Measurements from ENCODE around the gene DEPP1.
A peak's percentile ranks its signal among the peaks of the same experiment; 100 is the strongest.

Gene DEPP1

GRCh38 chr10:44965651-44966097, 12.9 kb downstream of the DEPP1 start:
- no peak for DNase-seq

- DNase-seq = no peak
These were observed 13.5 kb downstream of the DEPP1 start for GRCh38 chr10:44965104-44965503.

- peak; percentile 78 for DNase-seq
These were observed 14.6 kb downstream of the DEPP1 start for GRCh38 chr10:44963772-44964633.

- peak; percentile 82 for DNase-seq
These were observed 15.5 kb downstream of the DEPP1 start for GRCh38 chr10:44962870-44963738.

GRCh38 chr10:44961931-44962750, 16.5 kb downstream of the DEPP1 start:
- no peak for DNase-seq

GRCh38 chr10:44961230-44961571, 17.4 kb downstream of the DEPP1 start:
- DNase-seq = no peak

- no peak for DNase-seq
These were observed 18.0 kb downstream of the DEPP1 start for GRCh38 chr10:44960482-44961229.

GRCh38 chr10:44960088-44960460, 18.5 kb downstream of the DEPP1 start:
- no peak for DNase-seq

- peak; percentile 94 for DNase-seq
These were observed 19.1 kb downstream of the DEPP1 start, which contains the start of gene RASSF4 for GRCh38 chr10:44959247-44960087. Gene RASSF4, plus strand, starts transcription at chr10:44959802. Its CDS starts 10,401 bp downstream, at chr10:44970203.

GRCh38 chr10:44958898-44959246, 19.7 kb downstream of the DEPP1 start:
- DNase-seq = no peak

- peak; percentile 15 for DNase-seq
These were observed 20.3 kb downstream of the DEPP1 start for GRCh38 chr10:44958196-44958897.

- no peak for DNase-seq
These were observed 21.6 kb downstream of the DEPP1 start for GRCh38 chr10:44956717-44957706.

- DNase-seq = no peak
These were observed 22.4 kb downstream of the DEPP1 start for GRCh38 chr10:44956226-44956625.

- DNase-seq = no peak
These were observed 23.1 kb downstream of the DEPP1 start for GRCh38 chr10:44955413-44956070.

- DNase-seq = no peak
These were observed 23.6 kb downstream of the DEPP1 start for GRCh38 chr10:44954962-44955361.

GRCh38 chr10:44954042-44954441, 24.6 kb downstream of the DEPP1 start:
- DNase-seq = no peak

- DNase-seq = no peak
These were observed 25.8 kb downstream of the DEPP1 start for GRCh38 chr10:44952779-44953231.

GRCh38 chr10:44951576-44952226, 26.9 kb downstream of the DEPP1 start:
- DNase-seq = no peak
